ACC112 (cell line): Measurements from ENCODE around the gene C1orf216.
A peak's percentile ranks its signal among the peaks of the same experiment; 100 is the strongest.

Experiments used
- H2AFZ ChIP-seq: fragments of 200-600 bp; sonication (generic); one replicate; pipeline ENCODE4 v1.6.0; 2017; ENCODE audit warnings: antibody characterized with exemption, low read length; ENCODE audit not compliant: unreplicated experiment
- H3K27ac ChIP-seq: fragments of 200-600 bp; sonication (generic); 2 replicates; pipeline ENCODE4 v1.5.1; 2014; ENCODE audit warnings: low read depth, mild to moderate bottlenecking, antibody characterized with exemption, low read length, moderate library complexity
- H3K27me3 ChIP-seq: fragments of 200-600 bp; sonication (generic); 2 replicates; pipeline ENCODE4 v1.6.1; 2014; ENCODE audit warnings: mild to moderate bottlenecking, antibody characterized with exemption, low read length, moderate library complexity, mixed read lengths; ENCODE audit not compliant: insufficient read depth
- H3K36me3 ChIP-seq: fragments of 200-600 bp; sonication (generic); 2 replicates; pipeline ENCODE4 v1.6.1; 2016; ENCODE audit warnings: mild to moderate bottlenecking, antibody characterized with exemption, low read length, moderate library complexity, mixed read lengths; ENCODE audit not compliant: insufficient read depth
- H3K4me1 ChIP-seq: fragments of 200-600 bp; sonication (generic); one replicate; pipeline ENCODE4 v1.6.1; 2016; ENCODE audit warnings: low read length, mixed read lengths; ENCODE audit not compliant: insufficient read depth, unreplicated experiment, control insufficient read depth
- H3K4me3 ChIP-seq: fragments of 200-600 bp; sonication (generic); 2 replicates; pipeline ENCODE4 v1.5.1; 2014; ENCODE audit warnings: mild to moderate bottlenecking, low read depth, low read length
- H3K79me2 ChIP-seq: fragments of 200-600 bp; sonication (generic); one replicate; pipeline ENCODE4 v1.6.0; 2016; ENCODE audit warnings: low read length; ENCODE audit not compliant: control insufficient read depth, unreplicated experiment, insufficient read depth

The C1orf216 gene, protein sequence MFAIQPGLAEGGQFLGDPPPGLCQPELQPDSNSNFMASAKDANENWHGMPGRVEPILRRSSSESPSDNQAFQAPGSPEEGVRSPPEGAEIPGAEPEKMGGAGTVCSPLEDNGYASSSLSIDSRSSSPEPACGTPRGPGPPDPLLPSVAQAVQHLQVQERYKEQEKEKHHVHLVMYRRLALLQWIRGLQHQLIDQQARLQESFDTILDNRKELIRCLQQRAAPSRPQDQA

DNA sequence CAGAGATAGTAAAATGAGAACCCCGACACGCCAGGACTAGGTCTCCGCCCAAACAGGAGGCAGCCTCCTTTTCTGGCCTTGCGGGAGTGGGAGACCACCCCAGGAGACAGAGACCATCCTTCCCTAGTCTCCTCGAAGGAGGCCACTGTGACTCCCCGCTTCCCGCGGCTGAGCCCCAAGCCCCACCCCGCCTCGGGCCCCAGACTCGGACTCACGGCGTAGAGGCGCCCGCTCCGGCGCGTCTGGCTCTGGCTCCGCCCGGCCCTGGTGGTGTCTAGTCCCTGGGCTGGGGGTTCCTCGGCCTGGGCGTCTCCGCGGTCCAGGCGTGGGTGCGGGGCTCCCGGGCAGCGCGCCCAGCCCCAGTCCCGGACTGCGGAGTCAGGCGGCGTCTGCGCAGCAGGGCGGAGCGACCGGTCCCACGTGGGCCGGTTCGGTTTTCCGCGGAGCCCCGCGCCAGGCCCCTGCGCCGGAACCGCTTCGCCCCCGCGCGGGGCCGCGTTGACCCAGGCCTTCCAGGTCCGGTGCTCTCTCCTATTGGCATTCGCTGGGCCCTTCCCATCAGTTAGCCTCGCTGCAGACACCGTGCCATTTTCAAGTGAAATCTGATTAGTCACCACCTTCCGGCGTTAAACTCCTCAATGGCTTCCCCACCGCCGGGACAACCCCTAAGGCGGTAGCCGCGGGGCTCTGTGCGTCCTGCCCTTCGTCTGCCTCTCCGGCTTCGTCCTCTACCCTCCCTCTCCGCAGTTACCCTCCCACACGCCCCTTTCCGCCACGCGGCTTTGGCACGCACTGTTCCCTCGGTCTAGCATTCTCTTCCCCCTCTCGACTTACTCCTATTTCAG is at the start of gene C1orf216:
TSS of gene C1orf216 (minus strand) at position 393 of the 845 bp plus-strand sequence. CDS start 2,563 bp downstream, outside the sequence.
- Histone ChIP-seq H3K79me2 (peaks cover 39% of the 10 kb centered on the region), H3K36me3 (peaks cover 5% of the 10 kb centered on the region; the same call in 1 of the 2 replicates), H3K27ac (peak within 1 kb of the TSS; percentile 74), H3K4me1 (peaks cover 27% of the 10 kb centered on the region), H3K4me3 (peak within 1 kb of the TSS; percentile 90), H2AFZ (peak within 1 kb of the TSS; percentile 86), H3K27me3 (no peaks in the 10 kb centered on the region)

DNA sequence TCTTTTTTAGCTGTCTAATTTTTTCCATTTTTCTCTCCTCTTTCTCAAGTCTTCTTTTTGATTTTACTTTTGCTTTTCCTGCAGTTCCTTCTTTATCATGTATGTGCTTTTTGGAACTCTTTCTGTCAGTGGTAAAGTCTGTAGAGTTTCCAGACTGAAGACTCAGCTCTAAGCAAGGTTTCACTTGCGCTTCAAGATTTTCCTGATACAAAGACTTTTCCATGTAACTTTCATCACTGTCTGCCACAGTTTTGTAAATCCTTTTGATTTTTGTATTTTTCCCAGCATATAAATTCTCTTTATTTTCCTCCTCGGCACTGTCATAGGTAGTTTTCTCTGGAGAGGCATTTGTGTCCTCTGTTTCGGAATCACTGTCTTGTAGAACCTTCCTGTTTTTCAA is 45.6 kb upstream of the C1orf216 start:
- Histone ChIP-seq H3K79me2 (peaks cover 36% of the 10 kb centered on the region), H3K36me3 (peaks cover 9% of the 10 kb centered on the region; the same call in 1 of the 2 replicates), H3K27me3 (no peaks in the 10 kb centered on the region), H3K4me3 (no peak overlapping the region), H3K27ac (no peak overlapping the region), H3K4me1 (peaks cover 12% of the 10 kb centered on the region), H2AFZ (no peak overlapping the region)

DNA sequence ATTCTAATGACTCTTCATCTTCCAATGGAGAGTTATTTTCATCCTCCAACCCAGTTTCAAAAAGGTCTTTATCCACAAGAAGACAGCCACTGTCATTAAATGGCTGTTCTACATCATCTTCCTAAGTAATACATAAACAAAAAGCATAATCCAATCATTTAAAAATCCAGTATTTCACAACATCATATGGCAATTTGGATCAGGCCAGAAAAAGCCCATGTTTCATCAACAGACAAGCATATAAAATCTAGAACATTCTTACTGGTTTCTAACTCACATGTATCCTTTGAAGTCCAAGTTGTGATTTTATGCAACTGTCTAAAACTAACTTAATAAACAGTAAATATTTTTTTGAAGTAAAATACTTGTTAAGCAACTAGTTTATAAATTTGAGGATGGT is 44.5 kb upstream of the C1orf216 start:
- Histone ChIP-seq H3K4me3 (no peak overlapping the region), H3K27ac (no peak overlapping the region), H3K36me3 (peaks cover 13% of the 10 kb centered on the region), H3K4me1 (peaks cover 12% of the 10 kb centered on the region), H3K79me2 (peaks cover 31% of the 10 kb centered on the region), H2AFZ (no peak overlapping the region), H3K27me3 (no peaks in the 10 kb centered on the region)

DNA sequence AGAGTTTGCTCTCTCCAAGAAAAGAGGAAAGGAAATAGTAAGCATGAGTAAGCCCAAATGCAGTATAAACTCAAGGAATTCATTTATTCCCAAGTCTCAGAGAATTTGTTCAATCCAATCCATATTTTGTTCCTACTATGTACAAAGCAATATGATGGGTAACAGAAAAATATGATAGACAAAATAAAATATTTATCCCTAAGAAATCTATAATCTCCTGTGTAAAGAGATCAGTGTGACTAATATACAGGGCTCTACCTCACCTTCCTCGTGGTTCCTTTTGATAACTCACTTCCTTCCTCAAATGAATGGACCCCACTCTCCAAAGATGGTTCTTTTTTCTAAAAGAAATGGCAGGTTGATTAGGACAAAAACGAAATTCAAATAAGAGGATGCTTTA is 43.5 kb upstream of the C1orf216 start:
- Histone ChIP-seq H3K36me3 (peaks cover 13% of the 10 kb centered on the region), H3K4me3 (no peak overlapping the region), H3K79me2 (peaks cover 23% of the 10 kb centered on the region), H2AFZ (no peak overlapping the region), H3K27ac (no peak overlapping the region), H3K4me1 (peaks cover 6% of the 10 kb centered on the region), H3K27me3 (no peaks in the 10 kb centered on the region)

DNA sequence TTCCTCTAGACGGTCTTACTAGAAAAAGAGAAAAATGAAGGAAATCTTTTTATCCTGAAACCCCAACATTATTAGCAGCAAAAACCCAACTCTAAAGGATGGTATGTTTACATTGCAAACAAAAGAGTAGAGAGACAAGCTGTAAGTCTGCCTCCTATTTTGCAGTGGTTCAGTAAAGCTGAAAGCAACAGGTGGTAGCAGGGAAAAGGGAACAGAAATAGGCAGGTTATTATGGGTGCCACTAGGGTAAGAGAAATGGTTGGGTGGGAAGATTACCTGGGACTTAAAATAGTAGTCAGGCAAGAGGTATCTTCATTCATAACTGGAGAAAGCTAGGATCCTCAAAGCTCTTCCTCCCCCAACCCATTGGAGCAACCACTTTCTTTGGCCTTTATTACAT is 37.4 kb upstream of the C1orf216 start:
- Histone ChIP-seq H3K4me3 (no peak overlapping the region), H3K27me3 (no peaks in the 10 kb centered on the region), H3K4me1 (no peaks in the 10 kb centered on the region), H3K36me3 (peaks cover 7% of the 10 kb centered on the region), H3K79me2 (no peaks in the 10 kb centered on the region), H3K27ac (no peak overlapping the region), H2AFZ (no peak overlapping the region)

DNA sequence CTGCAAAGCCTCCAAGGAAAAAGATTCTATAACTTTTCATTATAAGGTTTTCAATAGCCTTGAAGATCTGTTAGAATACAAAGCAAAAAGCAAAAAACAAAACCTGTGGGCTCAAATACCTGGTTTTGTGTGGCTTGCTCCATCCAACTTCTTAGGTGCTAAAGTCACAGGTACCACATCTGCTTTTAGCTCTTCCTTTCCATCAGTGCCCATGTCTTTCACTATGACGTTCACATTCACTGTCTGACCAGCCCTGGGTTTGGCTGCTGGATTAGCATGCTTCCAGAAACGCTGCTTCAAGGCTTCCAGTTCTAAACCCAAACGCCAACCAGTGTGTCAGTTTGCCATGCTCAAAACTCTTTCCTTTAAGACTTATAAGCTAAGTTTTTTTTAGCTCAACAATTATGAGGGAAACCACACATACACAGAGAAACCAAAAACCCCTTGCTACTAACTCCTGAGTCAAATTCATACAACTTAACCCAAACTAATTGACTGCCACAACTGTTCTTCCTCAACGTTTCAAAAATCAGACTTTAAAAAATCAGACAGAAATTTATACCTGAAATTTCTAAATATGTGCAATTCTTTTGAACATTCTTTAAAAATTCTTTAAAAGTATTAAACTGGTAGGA is 35.1 kb upstream of the C1orf216 start:
- no peaks in the 10 kb centered on the region for H3K79me2 ChIP-seq
- H3K27ac ChIP-seq = no peak overlapping the region
- peaks cover 14% of the 10 kb centered on the region for H3K36me3 ChIP-seq
- H3K4me3 ChIP-seq = no peak overlapping the region
- no peaks in the 10 kb centered on the region for H3K4me1 ChIP-seq
- H2AFZ ChIP-seq = no peak overlapping the region
- no peaks in the 10 kb centered on the region for H3K27me3 ChIP-seq

DNA sequence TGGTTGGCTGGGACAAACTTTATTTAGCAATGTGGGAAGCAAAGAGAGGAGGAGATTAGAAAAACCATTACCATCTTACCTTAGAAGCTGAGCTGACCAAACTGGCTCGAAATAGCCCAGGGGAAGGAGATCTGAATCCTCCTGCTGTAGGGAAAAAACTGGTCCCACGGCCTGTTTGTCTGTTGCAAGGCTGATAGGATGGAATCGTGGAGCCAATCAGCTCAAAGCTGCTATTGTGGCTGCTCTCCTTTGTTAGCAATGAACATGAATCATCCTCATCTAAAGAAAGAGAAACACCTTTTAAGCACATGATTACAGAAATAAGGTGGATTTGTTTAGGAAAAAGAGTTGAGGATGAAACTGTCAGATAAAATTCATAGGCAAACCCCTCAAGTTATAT is 29.6 kb upstream of the C1orf216 start:
- Histone ChIP-seq H3K4me1 (no peaks in the 10 kb centered on the region), H3K4me3 (no peak overlapping the region), H3K36me3 (peaks cover 25% of the 10 kb centered on the region), H3K27me3 (no peaks in the 10 kb centered on the region), H3K27ac (no peak overlapping the region; the same call in 1 of the 2 replicates), H2AFZ (no peak overlapping the region), H3K79me2 (no peaks in the 10 kb centered on the region)

DNA sequence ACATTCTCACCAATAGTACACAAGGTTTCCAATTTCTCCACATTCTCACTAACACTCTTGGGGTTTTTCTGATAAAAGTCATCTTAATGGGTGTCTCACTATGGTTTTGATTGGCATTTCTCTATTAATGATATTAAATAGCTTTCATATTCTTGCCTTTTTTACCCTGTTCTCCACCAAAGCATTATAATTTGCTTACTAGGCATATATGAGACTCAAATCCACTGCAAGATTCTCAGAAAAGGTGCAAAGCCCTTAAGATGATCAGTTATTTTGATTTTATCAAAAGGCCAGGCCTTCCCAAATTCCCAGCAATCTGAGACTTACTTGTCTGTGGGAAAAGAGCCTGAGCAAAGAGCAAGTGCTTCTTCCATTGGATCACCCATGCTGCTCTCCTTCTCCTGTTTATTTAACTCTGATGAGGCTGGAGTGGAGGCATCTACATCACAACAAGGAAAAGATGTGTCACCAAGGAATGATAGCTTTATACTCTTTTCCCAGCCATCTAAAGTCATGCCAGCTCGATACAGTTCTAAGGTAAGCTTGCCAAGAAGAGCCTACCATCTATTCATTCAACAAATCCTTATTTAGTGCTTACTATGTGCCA is 26.5 kb upstream of the C1orf216 start:
- H3K27ac ChIP-seq = no peak overlapping the region
- peaks cover 26% of the 10 kb centered on the region; the same call in 1 of the 2 replicates for H3K36me3 ChIP-seq
- H3K4me3 ChIP-seq = no peak overlapping the region
- no peaks in the 10 kb centered on the region for H3K27me3 ChIP-seq
- no peaks in the 10 kb centered on the region for H3K4me1 ChIP-seq
- no peak overlapping the region for H2AFZ ChIP-seq
- no peaks in the 10 kb centered on the region for H3K79me2 ChIP-seq

DNA sequence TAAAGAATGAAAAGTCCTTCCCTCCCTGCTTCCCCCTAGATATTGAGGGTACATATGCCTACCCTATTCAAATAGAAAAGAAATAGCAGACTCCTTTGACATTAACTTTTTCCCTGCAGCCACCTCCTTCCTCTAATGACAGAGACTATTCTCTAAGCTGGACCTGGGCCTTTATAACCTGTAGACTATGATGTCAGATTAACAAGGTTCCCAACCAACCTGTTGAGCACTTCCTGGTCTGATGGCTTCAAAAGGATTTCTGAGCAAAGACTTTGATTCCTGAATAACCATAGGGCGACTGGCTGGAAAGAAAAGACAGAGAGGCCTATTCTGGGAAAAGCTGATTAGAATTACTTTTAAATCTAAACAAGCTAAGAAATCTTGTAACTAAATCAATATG is 18.4 kb upstream of the C1orf216 start:
- no peaks in the 10 kb centered on the region for H3K4me1 ChIP-seq
- H3K27ac ChIP-seq = no peak overlapping the region
- peaks cover 16% of the 10 kb centered on the region for H3K36me3 ChIP-seq
- H3K79me2 ChIP-seq = no peaks in the 10 kb centered on the region
- no peaks in the 10 kb centered on the region for H3K27me3 ChIP-seq
- H3K4me3 ChIP-seq = no peak overlapping the region
- H2AFZ ChIP-seq = no peak overlapping the region

DNA sequence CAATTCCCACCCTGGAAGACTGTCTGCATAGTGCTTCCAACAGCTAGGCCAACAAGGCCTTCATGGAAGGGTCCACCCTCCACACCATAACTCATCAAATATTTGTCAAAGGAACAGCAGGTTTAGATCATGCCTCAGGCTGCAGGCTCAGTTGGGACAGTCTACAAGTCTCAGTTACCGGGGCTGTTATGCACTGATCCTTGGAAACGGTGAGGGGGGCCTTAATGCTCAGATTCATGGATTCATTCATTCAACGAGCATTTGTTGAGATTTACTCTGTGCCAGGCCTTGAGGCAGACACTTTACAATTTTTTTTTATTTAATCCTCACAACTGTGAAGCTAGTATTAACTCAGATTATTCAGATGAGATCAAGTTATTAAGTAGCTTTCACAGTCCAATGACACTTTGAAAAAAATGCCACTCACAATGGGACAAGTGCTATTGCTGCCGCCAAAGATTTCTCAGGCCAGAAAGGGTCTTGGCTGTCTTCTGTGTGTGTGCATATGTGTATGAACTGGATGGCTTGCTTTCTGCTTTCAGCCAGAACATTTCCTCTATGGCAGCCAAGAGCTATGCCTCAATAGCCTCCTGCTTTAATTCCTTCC is 8.9 kb upstream of the C1orf216 start:
- Histone ChIP-seq H3K36me3 (no peaks in the 10 kb centered on the region), H3K4me3 (no peak overlapping the region), H3K4me1 (no peaks in the 10 kb centered on the region), H3K79me2 (no peaks in the 10 kb centered on the region), H3K27ac (no peak overlapping the region), H2AFZ (no peak overlapping the region), H3K27me3 (no peaks in the 10 kb centered on the region)
